WTC11 (cell line): ENCODE data around the gene LCE2D. TPM values are rescaled to one million over a fixed set of nuclear protein-coding genes. Genes with fewer than 3 reads are reported as not detected.

ENCODE experiments used
- ATAC-seq: fragments of 200-7000 bp; cut with Tn5 transposase; 2 replicates; pipeline ENCODE4 v1.10.0; 2021; ENCODE audit warnings: mild to moderate bottlenecking, moderate library complexity
- CTCF ChIA-PET: fragments of 300-600 bp; sonication (Branson Sonifier 250); formaldehyde crosslinking; loops from one replicate; lab custom pipeline; 2021; ENCODE audit warnings: antibody characterized with exemption; lab: Charles Lee
- POLR2A ChIA-PET: fragments of 350-600 bp; sonication (Branson Sonifier 250); formaldehyde crosslinking; loops from one replicate; lab custom pipeline; 2021; ENCODE audit warnings: antibody characterized with exemption; lab: Charles Lee
- DNase-seq: peaks from one replicate; pipeline ENCODE4 v3.0.0; 2021; ENCODE audit warnings: low spot score
- H3K27ac Mint-ChIP-seq: 2 replicates; pipeline ENCODE4 v1.8.0; 2021; ENCODE audit warnings: mixed read lengths
- H3K27me3 Mint-ChIP-seq: 2 replicates; pipeline ENCODE4 v1.8.0; 2021; ENCODE audit warnings: low read depth, mild to moderate bottlenecking, moderate library complexity, mixed read lengths
- H3K36me3 Mint-ChIP-seq: 2 replicates; pipeline ENCODE4 v1.8.0; 2021; ENCODE audit warnings: mixed read lengths
- H3K4me1 Mint-ChIP-seq: 2 replicates; pipeline ENCODE4 v1.8.0; 2022; ENCODE audit warnings: mixed read lengths
- H3K4me3 Mint-ChIP-seq: 2 replicates; pipeline ENCODE4 v1.8.0; 2021; ENCODE audit warnings: mild to moderate bottlenecking, moderate library complexity, mixed read lengths
- H3K9me3 Mint-ChIP-seq: 2 replicates; pipeline ENCODE4 v1.8.0; 2021; ENCODE audit warnings: mixed read lengths
- CREB1 ChIP-seq: sonication (generic); formaldehyde crosslinking; IDR thresholded peaks from 2 replicates; pipeline ENCODE4 v1.8.0; 2023; ENCODE audit warnings: mild to moderate bottlenecking, missing genetic modification reagents
- ESRRA ChIP-seq: sonication (generic); formaldehyde crosslinking; IDR thresholded peaks from 2 replicates; pipeline ENCODE4 v1.8.1; 2022; ENCODE audit warnings: mild to moderate bottlenecking, missing genetic modification reagents, borderline replicate concordance
- GTF2I ChIP-seq: fragments of 250-450 bp; sonication (Bioruptor Pico); conservative IDR thresholded peaks from 2 replicates; pipeline ENCODE4 v1.4.0; 2021; ENCODE audit warnings: mild to moderate bottlenecking
- NFATC4 ChIP-seq: fragments of 250-450 bp; sonication (Bioruptor Pico); IDR thresholded peaks from 2 replicates; pipeline ENCODE4 v1.9.0; 2021; ENCODE audit warnings: mild to moderate bottlenecking
- NFE2L1 ChIP-seq: sonication (generic); formaldehyde crosslinking; IDR thresholded peaks from 2 replicates; pipeline ENCODE4 v1.8.1; 2023; ENCODE audit warnings: missing genetic modification reagents
- NFYB ChIP-seq: sonication (generic); formaldehyde crosslinking; conservative IDR thresholded peaks from 2 replicates; pipeline ENCODE4 v1.8.0; 2022; ENCODE audit warnings: low read depth, missing genetic modification reagents
- OVOL2 ChIP-seq: fragments of 250-450 bp; sonication (Bioruptor Pico); IDR thresholded peaks from 2 replicates; pipeline ENCODE4 v1.9.0; 2021; ENCODE audit warnings: mild to moderate bottlenecking, borderline replicate concordance
- RORB ChIP-seq: fragments of 250-450 bp; sonication (Bioruptor Pico); IDR thresholded peaks from 2 replicates; pipeline ENCODE4 v1.9.0; 2021; ENCODE audit warnings: mild to moderate bottlenecking
- ZBTB21 ChIP-seq: sonication (generic); formaldehyde crosslinking; IDR thresholded peaks from 2 replicates; pipeline ENCODE4 v1.8.1; 2023; ENCODE audit warnings: mild to moderate bottlenecking, missing genetic modification reagents, borderline replicate concordance
- ZNF416 ChIP-seq: fragments of 250-450 bp; sonication (Bioruptor Pico); IDR thresholded peaks from 2 replicates; pipeline ENCODE4 v1.9.0; 2021; ENCODE audit warnings: mild to moderate bottlenecking, inconsistent platforms
- ZNF423 ChIP-seq: fragments of 250-450 bp; sonication (Bioruptor Pico); IDR thresholded peaks from 2 replicates; pipeline ENCODE4 v2.1.2; 2022; ENCODE audit warnings: mild to moderate bottlenecking, moderate library complexity
- total RNA-seq: library from RNA; stranded (reverse); gene quantifications from 3 replicates; pipeline ENCODE4 v1.2.3, GENCODE V29; 2021
- TF ChIP-seq, protein P1 (sequence below): sonication (generic); formaldehyde crosslinking; IDR thresholded peaks from 2 replicates; pipeline ENCODE4 v1.8.1; 2023; ENCODE audit warnings: mild to moderate bottlenecking, missing genetic modification reagents
- TF ChIP-seq, protein P2 (sequence below): sonication (generic); formaldehyde crosslinking; IDR thresholded peaks from 2 replicates; pipeline ENCODE4 v1.8.1; 2022; ENCODE audit warnings: missing genetic modification reagents, borderline replicate concordance
- TF ChIP-seq, protein P3 (sequence below): sonication (generic); formaldehyde crosslinking; IDR thresholded peaks from 2 replicates; pipeline ENCODE4 v1.8.0; 2023; ENCODE audit warnings: mild to moderate bottlenecking, missing genetic modification reagents
- TF ChIP-seq, protein P4 (sequence below): sonication (generic); formaldehyde crosslinking; IDR thresholded peaks from 2 replicates; pipeline ENCODE4 v1.8.1; 2023; ENCODE audit warnings: mild to moderate bottlenecking, missing genetic modification reagents

LCE2D gene
- total RNA-seq, 1 experiment from 2014 or later, result not detected

DNA sequence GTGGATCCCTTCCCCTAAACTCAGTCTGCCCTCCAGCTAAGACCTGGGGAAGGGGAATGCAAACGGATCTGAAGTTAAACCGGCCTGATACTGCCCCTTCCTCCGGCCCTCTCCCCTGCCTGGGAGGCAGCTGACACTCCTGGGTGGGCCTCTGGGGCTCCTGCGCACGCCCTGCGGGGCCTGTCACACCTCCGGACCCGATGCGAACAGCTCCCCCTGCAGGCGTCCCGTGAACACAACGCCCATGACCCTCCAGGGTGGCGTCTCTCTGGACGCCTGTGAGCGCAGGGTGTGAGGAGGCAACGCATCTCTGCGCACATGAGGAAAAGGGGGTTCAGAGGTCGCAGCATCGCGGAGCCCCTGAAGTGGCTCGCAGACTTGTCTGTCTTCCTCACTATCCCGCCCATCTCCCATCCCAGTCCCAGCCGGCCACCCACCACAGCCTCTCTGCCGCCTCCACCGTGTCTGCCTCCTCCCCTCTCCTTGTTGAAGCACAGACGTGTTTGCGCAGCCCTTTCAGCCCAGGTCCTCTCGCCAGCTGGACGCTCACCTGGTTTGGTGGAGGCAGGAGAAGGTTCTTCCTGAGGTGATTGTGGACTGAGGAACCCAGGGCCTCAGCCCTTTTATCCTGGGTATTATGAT is 39.9 kb upstream of the LCE2D start (continued):
- TF ChIP-seq, protein P1, sequence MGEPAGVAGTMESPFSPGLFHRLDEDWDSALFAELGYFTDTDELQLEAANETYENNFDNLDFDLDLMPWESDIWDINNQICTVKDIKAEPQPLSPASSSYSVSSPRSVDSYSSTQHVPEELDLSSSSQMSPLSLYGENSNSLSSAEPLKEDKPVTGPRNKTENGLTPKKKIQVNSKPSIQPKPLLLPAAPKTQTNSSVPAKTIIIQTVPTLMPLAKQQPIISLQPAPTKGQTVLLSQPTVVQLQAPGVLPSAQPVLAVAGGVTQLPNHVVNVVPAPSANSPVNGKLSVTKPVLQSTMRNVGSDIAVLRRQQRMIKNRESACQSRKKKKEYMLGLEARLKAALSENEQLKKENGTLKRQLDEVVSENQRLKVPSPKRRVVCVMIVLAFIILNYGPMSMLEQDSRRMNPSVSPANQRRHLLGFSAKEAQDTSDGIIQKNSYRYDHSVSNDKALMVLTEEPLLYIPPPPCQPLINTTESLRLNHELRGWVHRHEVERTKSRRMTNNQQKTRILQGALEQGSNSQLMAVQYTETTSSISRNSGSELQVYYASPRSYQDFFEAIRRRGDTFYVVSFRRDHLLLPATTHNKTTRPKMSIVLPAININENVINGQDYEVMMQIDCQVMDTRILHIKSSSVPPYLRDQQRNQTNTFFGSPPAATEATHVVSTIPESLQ (CRISPR knock-in tag), result no peak
- no peak for TF ChIP-seq NFATC4 (CRISPR knock-in tag)
- TF ChIP-seq NFYB (CRISPR knock-in tag), result no peak
- TF ChIP-seq ZBTB21 (CRISPR knock-in tag), result no peak
- TF ChIP-seq, protein P2, sequence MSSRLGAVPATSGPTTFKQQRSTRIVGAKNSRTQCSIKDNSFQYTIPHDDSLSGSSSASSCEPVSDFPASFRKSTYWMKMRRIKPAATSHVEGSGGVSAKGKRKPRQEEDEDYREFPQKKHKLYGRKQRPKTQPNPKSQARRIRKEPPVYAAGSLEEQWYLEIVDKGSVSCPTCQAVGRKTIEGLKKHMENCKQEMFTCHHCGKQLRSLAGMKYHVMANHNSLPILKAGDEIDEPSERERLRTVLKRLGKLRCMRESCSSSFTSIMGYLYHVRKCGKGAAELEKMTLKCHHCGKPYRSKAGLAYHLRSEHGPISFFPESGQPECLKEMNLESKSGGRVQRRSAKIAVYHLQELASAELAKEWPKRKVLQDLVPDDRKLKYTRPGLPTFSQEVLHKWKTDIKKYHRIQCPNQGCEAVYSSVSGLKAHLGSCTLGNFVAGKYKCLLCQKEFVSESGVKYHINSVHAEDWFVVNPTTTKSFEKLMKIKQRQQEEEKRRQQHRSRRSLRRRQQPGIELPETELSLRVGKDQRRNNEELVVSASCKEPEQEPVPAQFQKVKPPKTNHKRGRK (CRISPR knock-in tag), result no peak
- TF ChIP-seq OVOL2, result no peak
- TF ChIP-seq ZNF423 (CRISPR knock-in tag), result no peak
- no peak for TF ChIP-seq GTF2I
- no peak for TF ChIP-seq CREB1
- TF ChIP-seq, protein P3, sequence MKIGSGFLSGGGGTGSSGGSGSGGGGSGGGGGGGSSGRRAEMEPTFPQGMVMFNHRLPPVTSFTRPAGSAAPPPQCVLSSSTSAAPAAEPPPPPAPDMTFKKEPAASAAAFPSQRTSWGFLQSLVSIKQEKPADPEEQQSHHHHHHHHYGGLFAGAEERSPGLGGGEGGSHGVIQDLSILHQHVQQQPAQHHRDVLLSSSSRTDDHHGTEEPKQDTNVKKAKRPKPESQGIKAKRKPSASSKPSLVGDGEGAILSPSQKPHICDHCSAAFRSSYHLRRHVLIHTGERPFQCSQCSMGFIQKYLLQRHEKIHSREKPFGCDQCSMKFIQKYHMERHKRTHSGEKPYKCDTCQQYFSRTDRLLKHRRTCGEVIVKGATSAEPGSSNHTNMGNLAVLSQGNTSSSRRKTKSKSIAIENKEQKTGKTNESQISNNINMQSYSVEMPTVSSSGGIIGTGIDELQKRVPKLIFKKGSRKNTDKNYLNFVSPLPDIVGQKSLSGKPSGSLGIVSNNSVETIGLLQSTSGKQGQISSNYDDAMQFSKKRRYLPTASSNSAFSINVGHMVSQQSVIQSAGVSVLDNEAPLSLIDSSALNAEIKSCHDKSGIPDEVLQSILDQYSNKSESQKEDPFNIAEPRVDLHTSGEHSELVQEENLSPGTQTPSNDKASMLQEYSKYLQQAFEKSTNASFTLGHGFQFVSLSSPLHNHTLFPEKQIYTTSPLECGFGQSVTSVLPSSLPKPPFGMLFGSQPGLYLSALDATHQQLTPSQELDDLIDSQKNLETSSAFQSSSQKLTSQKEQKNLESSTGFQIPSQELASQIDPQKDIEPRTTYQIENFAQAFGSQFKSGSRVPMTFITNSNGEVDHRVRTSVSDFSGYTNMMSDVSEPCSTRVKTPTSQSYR (CRISPR knock-in tag), result no peak
- TF ChIP-seq ESRRA (CRISPR knock-in tag), result no peak
- no peak for TF ChIP-seq NFE2L1 (CRISPR knock-in tag)

DNA sequence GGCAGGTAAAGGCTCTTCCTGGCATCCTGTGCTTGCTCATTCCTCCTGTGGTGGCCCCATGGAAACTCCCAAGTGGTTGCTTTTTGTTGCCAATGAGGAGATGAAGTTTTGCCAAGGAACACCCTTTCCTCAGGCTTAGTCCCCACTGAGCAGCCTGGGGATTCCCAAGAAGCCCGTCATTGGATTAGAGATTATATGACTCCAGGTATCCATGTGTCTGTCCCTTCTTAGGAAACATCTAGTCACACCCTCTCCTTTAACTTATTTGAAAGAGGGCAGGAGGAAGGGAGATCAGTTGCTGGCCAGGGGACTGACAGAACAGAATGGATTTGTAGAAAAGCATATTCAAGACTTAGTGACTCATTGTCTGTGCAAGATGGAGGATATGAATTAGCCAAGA is 36.4 kb upstream of the LCE2D start:
- Mint-ChIP-seq H3K9me3 (peaks cover 82% of the 10 kb centered on the region), H3K27ac (no peak overlapping the region), H3K4me1 (no peaks in the 10 kb centered on the region), H3K4me3 (no peak overlapping the region), H3K27me3 (peaks cover 13% of the 10 kb centered on the region; the same call in 1 of the 2 replicates), H3K36me3 (peaks cover 73% of the 10 kb centered on the region)
- TF ChIP-seq, protein P3 (CRISPR knock-in tag), result no peak
- TF ChIP-seq, protein P4, sequence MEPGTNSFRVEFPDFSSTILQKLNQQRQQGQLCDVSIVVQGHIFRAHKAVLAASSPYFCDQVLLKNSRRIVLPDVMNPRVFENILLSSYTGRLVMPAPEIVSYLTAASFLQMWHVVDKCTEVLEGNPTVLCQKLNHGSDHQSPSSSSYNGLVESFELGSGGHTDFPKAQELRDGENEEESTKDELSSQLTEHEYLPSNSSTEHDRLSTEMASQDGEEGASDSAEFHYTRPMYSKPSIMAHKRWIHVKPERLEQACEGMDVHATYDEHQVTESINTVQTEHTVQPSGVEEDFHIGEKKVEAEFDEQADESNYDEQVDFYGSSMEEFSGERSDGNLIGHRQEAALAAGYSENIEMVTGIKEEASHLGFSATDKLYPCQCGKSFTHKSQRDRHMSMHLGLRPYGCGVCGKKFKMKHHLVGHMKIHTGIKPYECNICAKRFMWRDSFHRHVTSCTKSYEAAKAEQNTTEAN (CRISPR knock-in tag), result no peak
- TF ChIP-seq RORB (CRISPR knock-in tag), result no peak
- TF ChIP-seq ZNF416, result no peak
- DNase-seq (no peak), ATAC-seq (no peak)
- CTCF ChIA-PET, result no interaction called here
- POLR2A ChIA-PET, result no interaction called here
